ENCODE measurements around the gene ITGBL1. TPM values are rescaled to one million over a fixed set of nuclear protein-coding genes. Genes with fewer than 3 reads are reported as not detected.

Gene ITGBL1
- total and polyA plus RNA-seq, 5 donors = 5.8 to 11.2 (median 7.4) TPM

DNA sequence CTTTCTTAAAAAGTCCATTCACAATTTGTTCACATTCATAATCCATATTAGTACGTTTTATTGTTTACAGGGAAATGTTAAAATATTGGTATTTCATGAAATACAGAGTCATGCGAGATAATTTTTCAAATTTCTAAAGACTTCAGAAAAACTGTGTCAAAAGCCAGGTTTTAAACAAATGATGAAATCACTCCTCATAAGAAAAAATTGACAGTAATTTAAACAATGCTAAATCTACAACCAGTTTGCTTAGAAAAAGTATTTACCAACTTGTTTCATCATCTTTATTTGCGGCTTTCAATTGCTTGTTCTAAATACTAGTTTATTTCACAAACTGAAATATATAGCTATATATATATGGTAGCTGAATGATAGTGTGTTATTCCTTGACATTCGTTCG is 35.0 kb upstream of the ITGBL1 start:
- Histone ChIP-seq H3K27me3 (ENCODE audit: control insufficient read depth, insufficient read depth) (no peaks in the 10 kb centered on the region), H3K27ac (ENCODE audit: low read length) (no peak overlapping the region), H3K9me3 (ENCODE audit: control insufficient read depth, low read length) (no peaks in the 10 kb centered on the region), H3K4me1 (ENCODE audit: control insufficient read depth, insufficient read depth, low read length) (no peaks in the 10 kb centered on the region), H3K4me3 (ENCODE audit: low read length) (no peak overlapping the region)
- ATAC-seq = no peak
- DNase-seq = no peak
- intact Hi-C loops (cut with DNase I) = no loop called here
- 87% methylated on average over 5 of the region's 5 CpGs for WGBS

DNA sequence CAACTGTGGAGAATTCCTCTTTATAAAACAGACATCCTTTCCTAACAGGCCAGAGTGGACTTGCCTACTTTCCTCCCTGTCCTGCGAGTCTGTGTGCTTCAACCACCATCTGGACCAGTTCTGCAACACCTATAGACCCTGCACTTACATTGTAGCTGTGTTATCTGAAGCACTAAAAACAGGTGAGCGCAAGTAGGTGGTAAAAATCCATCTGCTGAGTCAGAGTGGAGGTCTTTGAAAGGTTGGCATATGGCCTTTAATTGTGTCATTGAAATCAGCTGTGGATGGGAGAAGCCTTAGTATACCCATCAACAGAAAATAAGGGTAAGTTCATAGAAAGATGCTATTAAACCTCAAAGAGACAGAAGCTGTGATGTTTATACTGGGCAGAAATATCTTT is 28.6 kb upstream of the ITGBL1 start:
- no peaks in the 10 kb centered on the region for H3K27me3 ChIP-seq (ENCODE audit: control insufficient read depth, insufficient read depth)
- 79% methylated on average over 2 of the region's 2 CpGs for WGBS
- DNase-seq (no peak), ATAC-seq (no peak)
- H3K27ac ChIP-seq (ENCODE audit: low read length) = no peak overlapping the region
- H3K4me3 ChIP-seq (ENCODE audit: low read length) = no peak overlapping the region
- no peaks in the 10 kb centered on the region for H3K9me3 ChIP-seq (ENCODE audit: control insufficient read depth, low read length)
- H3K4me1 ChIP-seq (ENCODE audit: control insufficient read depth, insufficient read depth, low read length) = peaks cover 5% of the 10 kb centered on the region
- intact Hi-C loops (cut with DNase I) = no loop called here

DNA sequence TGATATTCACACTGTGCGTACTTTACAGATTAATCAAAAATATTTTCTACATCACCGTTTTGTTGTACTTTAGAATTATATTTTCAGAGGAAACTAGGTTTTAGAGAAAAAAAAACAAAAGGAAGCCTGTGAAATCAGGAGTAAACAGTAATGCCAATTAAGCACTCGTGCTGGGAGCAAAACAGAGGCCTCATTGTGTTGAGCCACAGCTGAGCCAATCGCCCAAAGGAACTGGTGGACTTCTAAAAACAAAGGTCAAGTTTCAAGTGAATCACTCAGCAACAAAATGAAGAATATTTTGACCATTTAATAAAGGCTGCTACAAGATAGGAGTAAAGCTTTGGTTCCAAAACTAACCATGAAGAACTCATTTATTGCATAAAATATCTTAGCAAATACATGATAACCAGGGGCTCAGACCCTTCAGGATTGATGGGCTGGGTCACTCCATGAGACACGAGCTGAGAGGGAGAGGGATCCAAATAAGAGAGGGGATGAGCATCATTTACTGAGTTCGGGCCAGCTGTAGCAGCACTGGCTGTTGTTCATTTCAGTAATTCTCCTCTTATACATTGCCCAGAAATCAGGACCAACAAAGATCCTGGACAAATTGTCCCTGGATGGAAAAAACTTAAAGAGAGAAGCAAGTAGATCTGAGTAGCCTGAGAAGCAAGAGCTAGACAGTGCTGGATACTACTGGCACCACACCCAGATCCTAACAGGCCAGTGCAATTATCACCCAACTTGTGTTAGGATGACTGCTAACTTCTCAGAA is 27.9 kb upstream of the ITGBL1 start:
- Histone ChIP-seq H3K27me3 (ENCODE audit: control insufficient read depth, insufficient read depth) (peaks cover 1% of the 10 kb centered on the region), H3K27ac (ENCODE audit: low read length) (peak overlapping the region; percentile 30), H3K4me1 (ENCODE audit: control insufficient read depth, insufficient read depth, low read length) (peaks cover 5% of the 10 kb centered on the region), H3K4me3 (ENCODE audit: low read length) (no peak overlapping the region), H3K9me3 (ENCODE audit: control insufficient read depth, low read length) (no peaks in the 10 kb centered on the region)
- DNase-seq (peak; percentile 51 to 53 (median 52)), ATAC-seq (peak; percentile 76 to 80)
- intact Hi-C loops (cut with DNase I) = no loop called here
- WGBS = 44% methylated on average over 6 of the region's 6 CpGs

DNA sequence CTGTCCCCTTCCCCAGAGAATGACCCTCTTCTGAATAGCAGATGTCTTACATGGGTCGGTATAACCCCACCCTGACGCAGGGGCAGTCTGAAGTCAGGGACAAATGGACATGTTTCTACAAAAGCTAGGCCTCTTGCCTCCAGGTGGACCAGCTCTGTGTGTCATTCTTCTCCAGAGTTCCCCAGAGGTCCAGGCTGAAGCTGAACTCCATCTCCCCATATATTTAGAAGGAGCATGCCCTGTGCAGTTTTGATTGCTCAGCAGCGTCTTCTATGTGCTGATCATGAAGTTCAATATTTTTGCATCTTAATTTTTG is 27.4 kb upstream of the ITGBL1 start:
- intact Hi-C loops (cut with DNase I) = no loop called here
- DNase-seq (no peak), ATAC-seq (no peak)
- 84% methylated on average over 3 of the region's 3 CpGs for WGBS
- peaks cover 2% of the 10 kb centered on the region for H3K27me3 ChIP-seq (ENCODE audit: control insufficient read depth, insufficient read depth)
- H3K4me1 ChIP-seq (ENCODE audit: control insufficient read depth, insufficient read depth, low read length) = peaks cover 5% of the 10 kb centered on the region
- no peaks in the 10 kb centered on the region for H3K9me3 ChIP-seq (ENCODE audit: control insufficient read depth, low read length)
- H3K4me3 ChIP-seq (ENCODE audit: low read length) = no peak overlapping the region
- H3K27ac ChIP-seq (ENCODE audit: low read length) = peak overlapping the region; percentile 30

DNA sequence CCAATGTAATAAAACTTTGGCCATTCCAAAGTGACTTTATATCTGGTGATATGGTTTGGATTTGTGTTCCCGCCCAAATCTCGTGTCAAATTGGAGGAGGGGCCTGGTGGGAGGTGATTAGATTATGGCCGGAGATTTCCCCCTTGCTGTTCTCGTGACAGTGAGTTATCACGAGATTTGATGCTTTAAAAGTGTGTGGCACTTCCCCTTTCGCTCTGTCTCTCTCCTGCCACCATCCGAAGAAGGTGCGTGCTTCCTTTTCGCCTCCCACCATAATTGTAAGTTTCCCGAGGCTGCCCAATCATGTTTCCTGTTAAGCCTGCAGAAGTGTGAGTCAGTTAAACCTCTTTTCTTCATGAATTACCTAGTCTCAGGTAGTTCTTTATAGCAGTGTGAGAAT is 26.9 kb upstream of the ITGBL1 start:
- H3K9me3 ChIP-seq (ENCODE audit: control insufficient read depth, low read length) = no peaks in the 10 kb centered on the region
- WGBS = 65% methylated on average over 10 of the region's 10 CpGs
- H3K4me1 ChIP-seq (ENCODE audit: control insufficient read depth, insufficient read depth, low read length) = peaks cover 5% of the 10 kb centered on the region
- H3K27me3 ChIP-seq (ENCODE audit: control insufficient read depth, insufficient read depth) = peaks cover 2% of the 10 kb centered on the region
- H3K27ac ChIP-seq (ENCODE audit: low read length) = no peak overlapping the region
- DNase-seq = no peak
- intact Hi-C loops (cut with DNase I) = no loop called here
- no peak for ATAC-seq
- H3K4me3 ChIP-seq (ENCODE audit: low read length) = no peak overlapping the region

DNA sequence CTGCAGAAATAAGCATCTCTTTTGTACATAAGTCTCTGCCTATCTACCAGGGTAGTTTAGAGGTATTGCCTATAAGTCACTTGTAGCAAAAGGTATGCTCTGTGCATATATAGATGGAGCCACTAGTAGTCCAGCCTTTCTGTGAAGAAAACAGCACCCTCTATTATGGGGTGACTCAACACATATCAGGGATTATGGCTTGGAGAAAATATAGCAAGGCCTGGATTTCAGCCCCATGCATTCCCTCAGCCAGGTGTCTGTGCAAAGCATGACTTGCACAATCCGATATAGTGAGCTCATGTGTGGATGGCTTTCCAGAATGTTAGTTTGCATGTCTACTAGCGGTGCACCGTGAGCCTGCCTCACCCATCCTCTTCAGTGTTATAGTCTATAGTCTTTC is 22.7 kb upstream of the ITGBL1 start:
- Histone ChIP-seq H3K27ac (ENCODE audit: low read length) (no peak overlapping the region), H3K27me3 (ENCODE audit: control insufficient read depth, insufficient read depth) (peaks cover 2% of the 10 kb centered on the region), H3K4me3 (ENCODE audit: low read length) (no peak overlapping the region), H3K4me1 (ENCODE audit: control insufficient read depth, insufficient read depth, low read length) (peaks cover 3% of the 10 kb centered on the region), H3K9me3 (ENCODE audit: control insufficient read depth, low read length) (no peaks in the 10 kb centered on the region)
- no peak for ATAC-seq
- WGBS = 87% methylated on average over 3 of the region's 3 CpGs
- peak in 1 of 3 donors; percentile 18 for DNase-seq
- intact Hi-C loops (cut with DNase I) = no loop called here

DNA sequence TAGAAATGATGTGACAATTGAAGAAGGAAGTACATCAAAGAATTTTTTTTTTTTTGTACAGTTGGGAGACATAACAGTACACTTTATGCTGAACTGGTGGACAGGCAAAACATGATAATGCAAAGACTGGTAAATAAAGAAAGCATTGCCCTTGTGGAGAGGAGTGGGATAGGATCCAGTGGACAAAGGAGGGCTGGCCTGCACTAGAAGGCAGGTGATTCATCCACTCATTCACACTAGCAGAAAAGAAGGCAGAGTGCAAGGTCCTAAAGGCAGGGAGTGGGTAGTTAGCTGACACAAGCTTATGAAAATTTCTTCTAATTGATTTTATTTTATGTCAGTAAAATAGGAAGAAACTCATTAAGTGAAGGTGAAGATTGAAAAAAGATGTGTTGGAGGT is 18.6 kb upstream of the ITGBL1 start:
- Histone ChIP-seq H3K4me1 (ENCODE audit: control insufficient read depth, insufficient read depth, low read length) (no peaks in the 10 kb centered on the region), H3K27me3 (ENCODE audit: control insufficient read depth, insufficient read depth) (peaks cover 2% of the 10 kb centered on the region), H3K27ac (ENCODE audit: low read length) (no peak overlapping the region), H3K9me3 (ENCODE audit: control insufficient read depth, low read length) (no peaks in the 10 kb centered on the region), H3K4me3 (ENCODE audit: low read length) (no peak overlapping the region)
- ATAC-seq = no peak
- DNase-seq = no peak
- intact Hi-C loops (cut with DNase I) = no loop called here

DNA sequence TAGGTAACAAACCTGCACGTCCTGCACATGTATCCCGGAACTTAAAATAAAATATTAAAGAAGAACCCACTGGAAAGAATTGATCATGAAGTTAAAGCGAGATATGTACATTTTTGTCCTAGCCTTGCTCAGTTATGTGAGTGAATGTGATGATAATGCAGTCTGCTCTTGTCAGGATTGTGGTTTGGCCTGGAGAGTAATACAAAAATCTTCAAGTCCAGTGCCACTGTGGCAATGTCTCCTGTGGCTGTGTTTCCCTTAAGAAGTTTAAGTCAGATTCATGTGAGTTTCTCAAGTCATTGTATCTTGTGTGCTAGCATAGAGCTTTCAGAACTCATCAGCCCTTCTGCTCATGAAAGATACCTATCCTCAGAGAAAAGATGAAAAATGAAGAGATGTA is 18.0 kb upstream of the ITGBL1 start:
- intact Hi-C loops (cut with DNase I) = no loop called here
- no peaks in the 10 kb centered on the region for H3K4me1 ChIP-seq (ENCODE audit: control insufficient read depth, insufficient read depth, low read length)

DNA sequence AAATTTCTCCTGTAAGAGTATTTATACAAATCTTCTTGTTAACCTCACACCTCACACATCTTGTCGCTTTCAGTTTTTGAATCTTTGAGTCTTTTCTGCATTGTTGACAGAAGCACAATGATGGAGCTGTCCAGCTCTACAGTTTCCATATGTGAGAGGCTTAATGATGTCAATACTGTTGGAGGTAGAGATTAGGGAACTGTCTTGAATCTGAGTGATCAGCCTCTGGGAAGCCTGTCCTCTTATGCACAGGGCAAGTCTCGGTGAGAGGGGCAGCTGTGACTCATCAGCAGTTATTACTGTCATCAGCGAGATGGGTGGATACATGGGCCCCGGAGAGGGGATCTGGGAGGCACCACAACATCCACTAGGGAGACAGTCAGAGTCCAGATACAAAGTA is 4.6 kb upstream of the ITGBL1 start:
- DNase-seq (no peak), ATAC-seq (no peak)
- Histone ChIP-seq H3K27ac (ENCODE audit: low read length) (no peak overlapping the region), H3K4me1 (ENCODE audit: control insufficient read depth, insufficient read depth, low read length) (no peaks in the 10 kb centered on the region), H3K9me3 (ENCODE audit: control insufficient read depth, low read length) (no peaks in the 10 kb centered on the region), H3K27me3 (ENCODE audit: control insufficient read depth, insufficient read depth) (no peaks in the 10 kb centered on the region), H3K4me3 (ENCODE audit: low read length) (no peak overlapping the region)
- 56% methylated on average over 4 of the region's 4 CpGs for WGBS
- intact Hi-C loops (cut with DNase I) = no loop called here

More for the DNA sequence above, 18.0 kb upstream of the ITGBL1 start:
- no peak for ATAC-seq
- no peak for DNase-seq
- H3K9me3 ChIP-seq (ENCODE audit: control insufficient read depth, low read length) = no peaks in the 10 kb centered on the region
- peaks cover 2% of the 10 kb centered on the region for H3K27me3 ChIP-seq (ENCODE audit: control insufficient read depth, insufficient read depth)
- 78% methylated on average over 3 of the region's 3 CpGs for WGBS
- no peak overlapping the region for H3K27ac ChIP-seq (ENCODE audit: low read length)
- H3K4me3 ChIP-seq (ENCODE audit: low read length) = no peak overlapping the region

DNA sequence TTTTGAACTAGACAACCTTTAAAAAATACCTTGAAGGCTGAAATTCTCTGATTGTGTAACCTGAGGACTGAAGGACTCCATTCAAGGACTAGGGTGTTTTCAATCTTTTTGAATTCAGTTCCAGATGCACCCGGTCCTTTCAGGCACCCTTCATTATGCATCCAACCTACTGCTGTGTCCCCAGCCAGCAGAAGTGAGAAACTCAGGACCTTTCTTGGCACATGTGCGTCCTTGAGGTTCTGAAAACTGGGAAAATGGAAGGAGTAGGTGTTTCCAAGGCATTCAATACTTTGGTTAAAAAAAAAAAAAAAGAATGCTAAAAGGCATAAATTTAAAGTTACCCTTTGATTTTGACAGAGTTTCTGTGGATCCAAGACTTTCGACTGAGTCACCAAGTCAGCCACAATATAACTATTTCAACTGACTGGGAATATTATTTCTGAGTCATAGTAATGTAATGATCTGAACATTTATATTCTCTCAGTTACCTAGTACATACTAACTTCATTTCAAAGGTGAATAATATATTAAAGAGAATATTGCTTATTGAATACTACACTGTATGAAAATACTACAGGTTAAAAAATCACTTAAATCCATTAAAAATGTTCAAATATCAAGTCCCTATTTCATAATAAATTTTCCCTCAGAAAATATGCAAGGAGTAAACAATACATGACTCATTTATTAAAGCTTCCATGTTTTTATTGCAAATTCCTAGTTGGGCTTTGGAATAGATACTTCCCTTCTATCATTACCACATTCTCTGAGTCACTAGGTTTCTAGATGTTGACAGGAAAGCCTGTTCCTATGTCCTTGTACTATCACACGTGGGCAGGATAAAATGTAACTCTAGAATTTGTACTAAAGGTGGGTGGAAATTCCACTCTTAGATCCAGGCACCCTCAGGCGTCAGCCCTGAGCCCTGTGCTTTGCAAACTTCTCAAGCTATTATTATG is 2.4 kb upstream of the ITGBL1 start:
- WGBS = 49% methylated on average over 5 of the region's 5 CpGs
- no peak for DNase-seq
- Histone ChIP-seq H3K27ac (ENCODE audit: low read length) (no peak overlapping the region), H3K4me1 (ENCODE audit: control insufficient read depth, insufficient read depth, low read length) (peaks cover 3% of the 10 kb centered on the region), H3K4me3 (ENCODE audit: low read length) (no peak overlapping the region), H3K27me3 (ENCODE audit: control insufficient read depth, insufficient read depth) (no peaks in the 10 kb centered on the region), H3K9me3 (ENCODE audit: control insufficient read depth, low read length) (no peaks in the 10 kb centered on the region)
- ATAC-seq = no peak
- intact Hi-C loops (cut with DNase I) = no loop called here

DNA sequence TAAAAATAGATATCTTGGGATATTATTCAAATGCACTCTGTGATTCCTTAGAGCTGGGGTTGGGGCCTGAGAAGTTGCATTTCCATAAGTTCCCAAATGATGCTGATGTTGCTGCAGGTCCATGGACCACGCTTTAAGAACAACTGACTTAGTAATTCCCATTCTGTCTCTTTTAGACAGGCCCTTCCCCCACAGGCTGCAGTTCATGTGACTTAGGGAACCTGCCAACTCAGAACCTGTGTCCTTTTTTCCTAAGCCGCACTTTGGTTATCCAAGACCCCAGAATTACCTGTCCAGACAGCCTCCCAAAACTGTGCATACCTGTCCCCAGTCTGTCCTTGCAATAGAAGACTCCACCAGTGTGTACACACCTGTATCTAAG is 1.7 kb upstream of the ITGBL1 start:
- intact Hi-C loops (cut with DNase I) = no loop called here
- 80% methylated on average over 2 of the region's 2 CpGs for WGBS
- no peaks in the 10 kb centered on the region for H3K9me3 ChIP-seq (ENCODE audit: control insufficient read depth, low read length)
- DNase-seq (no peak), ATAC-seq (no peak)
- no peak overlapping the region for H3K4me3 ChIP-seq (ENCODE audit: low read length)
- H3K27ac ChIP-seq (ENCODE audit: low read length) = no peak overlapping the region
- H3K4me1 ChIP-seq (ENCODE audit: control insufficient read depth, insufficient read depth, low read length) = peaks cover 3% of the 10 kb centered on the region
- no peaks in the 10 kb centered on the region for H3K27me3 ChIP-seq (ENCODE audit: control insufficient read depth, insufficient read depth)

Data from right cardiac atrium (tissue), 5 donors.